Measurements from ENCODE around the gene WSCD2. TPM values are rescaled to one million over a fixed set of nuclear protein-coding genes. Genes with fewer than 3 reads are reported as not detected.

The WSCD2 gene
- total and polyA plus RNA-seq, 2 of the 4 experiments (the other 2 are of a cell fraction): not detected

DNA sequence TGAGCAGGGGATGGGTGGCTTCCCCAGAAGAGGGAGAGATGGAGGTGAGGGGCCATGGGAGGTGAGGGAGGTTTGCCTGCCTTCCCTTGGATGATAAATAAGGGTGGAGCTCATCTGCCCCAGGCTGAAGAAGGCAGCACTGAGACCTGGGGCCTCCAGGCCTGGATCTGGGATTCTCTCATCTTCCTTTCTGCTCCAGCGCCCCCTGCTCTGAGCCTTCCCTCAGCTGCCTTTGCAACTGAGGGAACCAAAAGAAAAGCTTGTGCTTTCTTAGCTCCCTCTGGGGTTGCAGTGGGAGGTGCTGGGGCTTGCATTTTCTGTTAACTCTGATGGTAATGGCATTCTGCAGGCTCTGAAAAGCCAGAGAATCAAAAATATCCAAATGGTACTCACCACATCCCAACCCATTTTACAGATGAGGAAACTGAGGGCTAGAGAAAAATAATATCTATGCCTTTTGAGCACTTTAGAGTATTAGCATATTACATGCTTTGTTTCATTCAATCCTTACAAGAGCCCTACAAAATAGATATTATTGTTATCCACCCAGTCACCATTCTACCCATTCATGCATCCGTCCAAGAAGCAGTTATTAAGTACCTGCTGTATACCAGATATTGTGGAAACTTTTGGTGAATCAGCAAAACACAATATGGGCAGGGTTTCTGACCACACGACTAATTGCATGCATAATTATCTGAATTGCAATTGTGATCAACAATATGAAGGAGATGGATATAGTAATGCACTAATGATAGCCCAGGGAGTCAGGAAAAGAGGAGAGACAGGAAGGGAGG lies 102.2 kb downstream of the WSCD2 start:
- in situ Hi-C loops (cut with MboI; ENCODE audit: low sequenced_read_pairs) (no loop called here), intact Hi-C loops (cut with micrococcal nuclease) (no loop called here), dilution Hi-C loops (cut with HindIII; ENCODE audit: low sequenced_read_pairs, unreplicated experiment) (no loop called here)

More for the DNA sequence above, 102.2 kb downstream of the WSCD2 start:
- ATAC-seq (ENCODE audit: low read depth) (no peak), DNase-seq (no peak)
- H4K20me1 ChIP-seq (ENCODE audit: insufficient read depth, low read length): no peaks in the 10 kb centered on the region
- H2BK5ac ChIP-seq (ENCODE audit: low read depth, low read length, poor library complexity, severe bottlenecking): no peak overlapping the region
- H2BK120ac ChIP-seq (ENCODE audit: low read depth, low read length): no peak overlapping the region
- H4K5ac ChIP-seq (ENCODE audit: low read depth, low read length): no peak overlapping the region
- no peak overlapping the region for H2AK9ac ChIP-seq (replicated peaks; ENCODE audit: low read depth, low read length, poor library complexity)
- no peak overlapping the region for H4K91ac ChIP-seq (ENCODE audit: insufficient read depth, low read depth, low read length)
- H3K4me3 ChIP-seq (ENCODE audit: insufficient read depth, low read depth, low read length): no peak overlapping the region
- H3K18ac ChIP-seq (ENCODE audit: low read depth, low read length): no peak overlapping the region
- no peaks in the 10 kb centered on the region for H3K79me1 ChIP-seq (ENCODE audit: low read depth in 1 of 2, low read length in 2 of 2)
- WGBS, 2 experiments (ENCODE audit: extremely low coverage in 2 of 2, insufficient read length in 1 of 2): no CpG with 5 or more reads among the region's 3 CpGs
- ChIA-PET CTCF (no interaction called here), POLR2A (ENCODE audit: unreplicated experiment) (no interaction called here)
- H3K4me1 ChIP-seq (ENCODE audit: control insufficient read depth, insufficient read depth, low read length): no peaks in the 10 kb centered on the region
- H2AK5ac ChIP-seq (ENCODE audit: low read depth, low read length): no peak overlapping the region
- H2BK15ac ChIP-seq (ENCODE audit: low read depth, low read length): no peak overlapping the region
- H3K4ac ChIP-seq (ENCODE audit: low read depth, low read length): no peak overlapping the region
- BruUV-seq (replicated peaks): no TSS peak
- no peak overlapping the region for H3K23ac ChIP-seq (ENCODE audit: low read depth, low read length)
- H2AFZ ChIP-seq (replicated peaks; ENCODE audit: low read length, poor library complexity): no peak overlapping the region
- H3K9ac ChIP-seq (ENCODE audit: low read depth, low read length): no peak overlapping the region
- H3K4me2 ChIP-seq (ENCODE audit: low read depth, low read length): no peak overlapping the region
- H4K8ac ChIP-seq (ENCODE audit: low read depth in 2 of 2, low read length in 2 of 2): no peak overlapping the region
- H3K56ac ChIP-seq (ENCODE audit: extremely low read depth, insufficient read depth, low read length): no peak overlapping the region
- H3K9me1 ChIP-seq (ENCODE audit: insufficient read depth, low read length): no peaks in the 10 kb centered on the region
- H2BK20ac ChIP-seq (ENCODE audit: low read depth, low read length): no peak overlapping the region
- H3K14ac ChIP-seq (replicated peaks; ENCODE audit: low read depth, low read length): no peak overlapping the region
- TF ChIP-seq RCOR1 (IDR thresholded peaks at IDR 0.05; ENCODE audit: insufficient replicate concordance, low read length) (no peak), CEBPB (IDR thresholded peaks at IDR 0.05; ENCODE audit: low read depth, low read length) (no peak), RFX5 (IDR thresholded peaks at IDR 0.05; ENCODE audit: low read depth, low read length) (no peak), RAD21 (IDR thresholded peaks at IDR 0.05; ENCODE audit: low read length) (no peak), MAZ (IDR thresholded peaks at IDR 0.05; ENCODE audit: borderline replicate concordance, low read depth, low read length) (no peak), NFE2L2 (IDR thresholded peaks at IDR 0.05; ENCODE audit: low read depth, low read length) (no peak), FOS (IDR thresholded peaks at IDR 0.05; ENCODE audit: low read depth, low read length) (no peak)
- TF ChIP-seq, protein P1, sequence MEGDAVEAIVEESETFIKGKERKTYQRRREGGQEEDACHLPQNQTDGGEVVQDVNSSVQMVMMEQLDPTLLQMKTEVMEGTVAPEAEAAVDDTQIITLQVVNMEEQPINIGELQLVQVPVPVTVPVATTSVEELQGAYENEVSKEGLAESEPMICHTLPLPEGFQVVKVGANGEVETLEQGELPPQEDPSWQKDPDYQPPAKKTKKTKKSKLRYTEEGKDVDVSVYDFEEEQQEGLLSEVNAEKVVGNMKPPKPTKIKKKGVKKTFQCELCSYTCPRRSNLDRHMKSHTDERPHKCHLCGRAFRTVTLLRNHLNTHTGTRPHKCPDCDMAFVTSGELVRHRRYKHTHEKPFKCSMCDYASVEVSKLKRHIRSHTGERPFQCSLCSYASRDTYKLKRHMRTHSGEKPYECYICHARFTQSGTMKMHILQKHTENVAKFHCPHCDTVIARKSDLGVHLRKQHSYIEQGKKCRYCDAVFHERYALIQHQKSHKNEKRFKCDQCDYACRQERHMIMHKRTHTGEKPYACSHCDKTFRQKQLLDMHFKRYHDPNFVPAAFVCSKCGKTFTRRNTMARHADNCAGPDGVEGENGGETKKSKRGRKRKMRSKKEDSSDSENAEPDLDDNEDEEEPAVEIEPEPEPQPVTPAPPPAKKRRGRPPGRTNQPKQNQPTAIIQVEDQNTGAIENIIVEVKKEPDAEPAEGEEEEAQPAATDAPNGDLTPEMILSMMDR (conservative IDR thresholded peaks at IDR 0.05; ENCODE audit: low read depth, low read length): no peak
- H3K36me3 ChIP-seq (ENCODE audit: control insufficient read depth, insufficient read depth, low read length): no peaks in the 10 kb centered on the region
- no peak overlapping the region for H3K27ac ChIP-seq (ENCODE audit: insufficient read depth, low read length)
- no peaks in the 10 kb centered on the region for H3K27me3 ChIP-seq (ENCODE audit: control insufficient read depth, insufficient read depth, low read length)
- H3K9me3 ChIP-seq (ENCODE audit: control insufficient read depth, insufficient read depth, low read length): no peaks in the 10 kb centered on the region

All from IMR-90 (cell line).